Natural killer cell (primary cell): ENCODE results near the gene CNTF. TPM values are rescaled to one million over a fixed set of nuclear protein-coding genes. Genes with fewer than 3 reads are reported as not detected.

Experiments
- ATAC-seq, 3 donors: fragments of 150-1000 bp in 2 of 3; fragments of 200-7000 bp in 1 of 3; cut with Tn5 transposase; 1 replicate in 1 of 3; 2 replicates in 2 of 3; pipeline ENCODE4 v1.10.0; 2021; ENCODE audit warnings: mild to moderate bottlenecking in 2 of 3, moderate library complexity in 2 of 3
- DNase-seq, 2 donors: peaks; one replicate each; pipeline versions ENCODE4 v3.0.0 to v3.0.0-alpha.2; 2013 to 2021; ENCODE audit warnings: mixed read lengths in 1 of 2
- H3K27ac ChIP-seq: one replicate; pipeline ENCODE4 v1.5.1; 2013; ENCODE audit warnings: mild to moderate bottlenecking, low read length
- H3K27me3 ChIP-seq: one replicate; pipeline ENCODE4 v1.6.1; 2013; ENCODE audit warnings: low read length; ENCODE audit not compliant: control insufficient read depth, insufficient read depth
- H3K36me3 ChIP-seq: one replicate; pipeline ENCODE4 v1.6.1; 2013; ENCODE audit warnings: low read length; ENCODE audit not compliant: control insufficient read depth, insufficient read depth
- H3K4me1 ChIP-seq: one replicate; pipeline ENCODE4 v1.6.1; 2013; ENCODE audit warnings: low read length; ENCODE audit not compliant: control insufficient read depth, insufficient read depth
- H3K4me3 ChIP-seq: one replicate; pipeline ENCODE4 v1.5.1; 2013; ENCODE audit warnings: low read length
- H3K9me3 ChIP-seq: one replicate; pipeline ENCODE4 v1.6.1; 2013; ENCODE audit warnings: low read length; ENCODE audit not compliant: control insufficient read depth, insufficient read depth
- H3K27ac Mint-ChIP-seq, 2 donors: one replicate each; pipeline ENCODE4 v1.8.0; 2022; ENCODE audit warnings: mild to moderate bottlenecking in 2 of 2, mixed read lengths in 2 of 2, moderate library complexity in 1 of 2
- H3K27me3 Mint-ChIP-seq, 2 donors: one replicate each; pipeline ENCODE4 v1.8.0; 2022; ENCODE audit warnings: low read depth in 2 of 2, mixed read lengths in 2 of 2
- H3K36me3 Mint-ChIP-seq: one replicate; pipeline ENCODE4 v1.8.0; 2022; ENCODE audit warnings: mixed read lengths
- H3K4me1 Mint-ChIP-seq, 2 donors: one replicate each; pipeline ENCODE4 v1.8.0; 2022; ENCODE audit warnings: mixed read lengths in 2 of 2
- H3K4me3 Mint-ChIP-seq: one replicate; pipeline ENCODE4 v1.8.0; 2022; ENCODE audit warnings: mild to moderate bottlenecking, moderate library complexity, mixed read lengths
- H3K9me3 Mint-ChIP-seq, 2 donors: one replicate each; pipeline ENCODE4 v1.8.0; 2022; ENCODE audit warnings: mixed read lengths in 2 of 2
- WGBS: methylation state at CpG from one replicate; pipeline ENCODE4 v1.1.7; 2013; ENCODE audit warnings: missing lambda C conversion rate; ENCODE audit not compliant: insufficient coverage; 5-methylcytosine and 5-hydroxymethylcytosine counted together
- intact Hi-C: fragments of 100-400 bp; cut with micrococcal nuclease; formaldehyde crosslinking; loops from one replicate; pipeline ENCODE4 v1.14.2; 2022
- total RNA-seq, 4 donors: library from RNA; stranded (reverse); fragments of 120-200 nt in 1 of 4; gene quantifications; one replicate each; pipeline versions ENCODE4 v1.2.3 to v1.2.4, GENCODE V29; 2013 to 2022
- TF ChIP-seq, protein P1 (sequence below): fragments of 200-600 bp; IDR thresholded peaks from one replicate; pipeline ENCODE4 v1.8.0; 2022; ENCODE audit warnings: antibody characterized with exemption

The CNTF gene
- total RNA-seq, 3 donors from 2014 or later (not counting 1 experiment from before 2014, with no cell fraction given), result 3.6 to 5.5 (median 4.9) TPM

DNA sequence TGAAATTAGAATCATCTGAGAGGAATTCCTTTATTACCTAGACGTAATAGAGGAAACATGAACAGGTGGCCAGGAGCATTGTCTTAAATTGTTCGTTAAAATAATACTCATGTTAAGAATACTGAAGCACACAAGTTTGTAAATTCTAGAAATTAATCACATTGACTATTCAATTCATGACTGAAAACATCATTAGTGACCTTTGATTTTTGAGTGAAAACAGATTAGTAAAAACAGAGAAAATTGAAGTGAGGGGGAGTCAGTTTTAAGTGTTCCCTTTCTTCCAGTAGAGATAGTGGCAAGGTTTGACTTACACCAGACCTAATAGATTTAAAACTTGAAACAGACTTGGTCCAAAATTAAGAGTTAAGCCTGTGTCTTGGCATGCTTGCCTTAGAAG is 42.2 kb upstream of the CNTF start:
- Histone ChIP-seq H3K36me3 (peaks cover 2% of the 10 kb centered on the region), H3K9me3 (no peaks in the 10 kb centered on the region), H3K27me3 (no peaks in the 10 kb centered on the region), H3K27ac (peak overlapping the region; percentile 99), H3K4me1 (peaks cover 27% of the 10 kb centered on the region), H3K4me3 (peak overlapping the region; percentile 90)
- intact Hi-C loops, result no loop called here
- H3K27ac Mint-ChIP-seq, result peak overlapping the region; percentile 99 to 100
- no peaks in the 10 kb centered on the region for H3K36me3 Mint-ChIP-seq
- TF ChIP-seq, protein P1, sequence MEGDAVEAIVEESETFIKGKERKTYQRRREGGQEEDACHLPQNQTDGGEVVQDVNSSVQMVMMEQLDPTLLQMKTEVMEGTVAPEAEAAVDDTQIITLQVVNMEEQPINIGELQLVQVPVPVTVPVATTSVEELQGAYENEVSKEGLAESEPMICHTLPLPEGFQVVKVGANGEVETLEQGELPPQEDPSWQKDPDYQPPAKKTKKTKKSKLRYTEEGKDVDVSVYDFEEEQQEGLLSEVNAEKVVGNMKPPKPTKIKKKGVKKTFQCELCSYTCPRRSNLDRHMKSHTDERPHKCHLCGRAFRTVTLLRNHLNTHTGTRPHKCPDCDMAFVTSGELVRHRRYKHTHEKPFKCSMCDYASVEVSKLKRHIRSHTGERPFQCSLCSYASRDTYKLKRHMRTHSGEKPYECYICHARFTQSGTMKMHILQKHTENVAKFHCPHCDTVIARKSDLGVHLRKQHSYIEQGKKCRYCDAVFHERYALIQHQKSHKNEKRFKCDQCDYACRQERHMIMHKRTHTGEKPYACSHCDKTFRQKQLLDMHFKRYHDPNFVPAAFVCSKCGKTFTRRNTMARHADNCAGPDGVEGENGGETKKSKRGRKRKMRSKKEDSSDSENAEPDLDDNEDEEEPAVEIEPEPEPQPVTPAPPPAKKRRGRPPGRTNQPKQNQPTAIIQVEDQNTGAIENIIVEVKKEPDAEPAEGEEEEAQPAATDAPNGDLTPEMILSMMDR, result no peak
- H3K4me1 Mint-ChIP-seq, result peaks cover 68 to 73% of the 10 kb centered on the region in 2 donors
- no peaks in the 10 kb centered on the region for H3K9me3 Mint-ChIP-seq
- DNase-seq (no peak), ATAC-seq (no peak)
- H3K4me3 Mint-ChIP-seq, result peak overlapping the region; percentile 91
- WGBS, result no CpG with 5 or more reads among the region's 2 CpGs
- H3K27me3 Mint-ChIP-seq, result peaks cover 0 to 3% of the 10 kb centered on the region in 2 donors

DNA sequence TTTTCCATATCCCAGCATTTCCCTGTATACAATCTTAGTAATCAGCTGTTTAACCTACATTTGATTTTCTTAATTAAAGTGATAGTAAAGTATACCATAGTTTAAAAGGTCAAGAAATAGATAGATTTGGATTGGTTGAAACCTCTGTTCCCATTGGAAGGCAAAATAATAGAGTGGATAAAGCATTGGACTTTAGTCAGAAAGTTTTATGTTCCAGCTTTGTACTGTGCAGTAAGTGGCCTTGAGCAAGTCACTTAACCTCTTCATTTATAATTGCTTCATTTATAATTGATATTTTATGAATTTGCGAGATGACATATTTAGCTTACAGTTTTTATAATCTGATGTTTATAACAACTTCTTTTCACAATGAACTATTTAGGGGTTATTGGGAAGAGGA is 40.0 kb upstream of the CNTF start:
- Mint-ChIP-seq H3K27ac (peak overlapping the region in 1 of 2 donors; percentile 34), H3K36me3 (no peaks in the 10 kb centered on the region), H3K4me3 (no peak overlapping the region), H3K4me1 (peaks cover 64 to 65% of the 10 kb centered on the region in 2 donors), H3K9me3 (no peaks in the 10 kb centered on the region), H3K27me3 (peaks cover 0 to 3% of the 10 kb centered on the region in 2 donors)
- Histone ChIP-seq H3K27ac (no peak overlapping the region), H3K9me3 (no peaks in the 10 kb centered on the region), H3K27me3 (no peaks in the 10 kb centered on the region), H3K4me3 (no peak overlapping the region), H3K36me3 (peaks cover 10% of the 10 kb centered on the region), H3K4me1 (peaks cover 9% of the 10 kb centered on the region)
- ATAC-seq, result no peak
- intact Hi-C loops, result no loop called here
- TF ChIP-seq, protein P1, result no peak
- WGBS, result no CpG with 5 or more reads among the region's 1 CpG
- no peak for DNase-seq

DNA sequence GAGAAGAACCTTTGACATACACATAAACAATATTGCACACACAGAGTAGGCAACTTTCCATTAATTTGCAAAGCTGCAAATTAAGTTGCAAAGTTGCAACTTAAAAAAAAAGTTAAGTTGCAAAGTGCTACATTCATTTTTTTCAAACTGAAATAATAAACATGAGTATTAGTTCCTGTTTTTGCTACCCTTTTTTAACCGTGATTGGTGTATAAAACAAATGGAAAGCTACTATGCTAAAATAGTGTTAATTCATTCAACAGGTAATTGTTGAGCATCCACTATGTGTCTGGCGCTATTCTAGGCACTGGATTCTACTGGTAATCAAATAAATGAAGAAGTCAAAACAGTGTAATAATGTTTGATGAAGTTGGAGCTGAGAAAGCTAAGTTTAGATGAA is 35.5 kb upstream of the CNTF start:
- 52% methylated on average over 2 of the region's 2 CpGs for WGBS
- H3K27me3 Mint-ChIP-seq, result no peaks in the 10 kb centered on the region
- ATAC-seq, result no peak
- H3K4me1 Mint-ChIP-seq, result peaks cover 33 to 49% of the 10 kb centered on the region in 2 donors
- H3K4me1 ChIP-seq, result no peaks in the 10 kb centered on the region
- peak overlapping the region; percentile 6 to 41 for H3K27ac Mint-ChIP-seq
- TF ChIP-seq, protein P1, result no peak
- no peak overlapping the region for H3K27ac ChIP-seq
- no peak overlapping the region for H3K4me3 Mint-ChIP-seq
- intact Hi-C loops, result no loop called here
- no peaks in the 10 kb centered on the region for H3K9me3 ChIP-seq
- H3K9me3 Mint-ChIP-seq, result no peaks in the 10 kb centered on the region
- no peaks in the 10 kb centered on the region for H3K36me3 Mint-ChIP-seq
- no peak overlapping the region for H3K4me3 ChIP-seq
- peaks cover 8% of the 10 kb centered on the region for H3K36me3 ChIP-seq
- H3K27me3 ChIP-seq, result no peaks in the 10 kb centered on the region
- DNase-seq, result no peak

DNA sequence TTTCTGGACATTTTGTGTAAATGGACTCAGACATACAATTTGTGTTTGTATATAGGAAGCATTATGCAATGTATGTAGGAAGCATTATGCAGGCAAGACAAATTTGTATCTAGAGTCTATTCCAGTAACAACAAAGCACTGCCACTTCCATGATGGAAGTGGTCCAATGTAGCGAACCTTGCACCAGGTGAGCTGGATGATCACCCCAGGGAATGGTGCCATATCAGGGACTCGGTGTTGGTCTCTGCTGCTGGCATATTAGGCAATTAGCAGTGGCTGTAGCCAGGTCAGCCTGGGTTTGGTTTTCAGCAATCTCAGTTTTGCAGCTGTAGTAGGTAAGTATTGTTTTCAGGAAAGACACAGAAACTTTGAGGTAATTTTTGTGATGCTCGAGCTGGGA is 30.8 kb upstream of the CNTF start:
- Mint-ChIP-seq H3K4me3 (no peak overlapping the region), H3K27ac (peak overlapping the region in 1 of 2 donors; percentile 54), H3K36me3 (no peaks in the 10 kb centered on the region), H3K27me3 (no peaks in the 10 kb centered on the region), H3K9me3 (no peaks in the 10 kb centered on the region), H3K4me1 (peaks cover 32 to 62% of the 10 kb centered on the region in 2 donors)
- ATAC-seq, result no peak
- H3K27me3 ChIP-seq, result no peaks in the 10 kb centered on the region
- no peaks in the 10 kb centered on the region for H3K9me3 ChIP-seq
- no peak overlapping the region for H3K27ac ChIP-seq
- TF ChIP-seq, protein P1, result no peak
- no peaks in the 10 kb centered on the region for H3K4me1 ChIP-seq
- no peak for DNase-seq
- intact Hi-C loops, result no loop called here
- peaks cover 9% of the 10 kb centered on the region for H3K36me3 ChIP-seq
- H3K4me3 ChIP-seq, result no peak overlapping the region
- 99% methylated on average over 3 of the region's 3 CpGs for WGBS
